T-helper 17 cell (primary cell): ENCODE data around the gene OR5K1. TPM values are rescaled to one million over a fixed set of nuclear protein-coding genes. Genes with fewer than 3 reads are reported as not detected.

Source experiments
- total RNA-seq, 4 donors: library from RNA in 2 of 4; stranded (reverse) in 2 of 4; gene quantifications; one replicate each; pipeline ENCODE4 v1.2.3 and lab custom pipeline; 2022 to 2026

The OR5K1 gene
- total RNA-seq, 2 donors from 2014 or later, result not detected

Other genes with a start within 250 kb of the OR5K1 start
- gene OR5H6, start 199.0 kb upstream of the OR5K1 start, total RNA-seq, result not detected
- gene OR5H2, start 180.7 kb upstream of the OR5K1 start, total RNA-seq, result not detected
- not detected for gene OR5K4, start 109.3 kb upstream of the OR5K1 start, total RNA-seq
- not detected for gene OR5K3, start 72.5 kb upstream of the OR5K1 start, total RNA-seq
- gene OR5K2, start 34.5 kb downstream of the OR5K1 start, total RNA-seq, result not detected
- gene CLDND1, start 59.7 kb downstream of the OR5K1 start, total RNA-seq, result 100 to 1,000 TPM; 195 to 285 TPM
- 100 to 1,000 TPM in 1 of 2 donors, 10 to 100 TPM in 1; 43.2 to 181 TPM for gene GPR15, start 68.8 kb downstream of the OR5K1 start, total RNA-seq
- 10 to 100 TPM; 17.1 to 19.8 TPM for gene CPOX, start 130.4 kb downstream of the OR5K1 start, total RNA-seq